Fibroblast of gingiva (primary cell): ENCODE data around the gene PSMA4.
"Not testable (repeated sequence)": the region's sequence is repeated elsewhere in the genome, so short reads cannot be mapped to it uniquely, and the experiment has no call there.

Experiments
- DNase-seq: peaks from one replicate; pipeline ENCODE4 v3.0.0-alpha.2; 2011; ENCODE audit warnings: low read depth

PSMA4 gene

GRCh38 chr15:78540141-78540870 is at the start of gene PSMA4:
PSMA4 (plus strand) TSS chr15:78540444; CDS start chr15:78541928, 1,484 bp downstream.
- peak; percentile 80 for DNase-seq

- DNase-seq = no peak
Observed at GRCh38 chr15:78492872-78493271, 47.4 kb upstream of the PSMA4 start.

- DNase-seq = no peak
Observed at GRCh38 chr15:78501857-78502256, 38.4 kb upstream of the PSMA4 start.

DNA sequence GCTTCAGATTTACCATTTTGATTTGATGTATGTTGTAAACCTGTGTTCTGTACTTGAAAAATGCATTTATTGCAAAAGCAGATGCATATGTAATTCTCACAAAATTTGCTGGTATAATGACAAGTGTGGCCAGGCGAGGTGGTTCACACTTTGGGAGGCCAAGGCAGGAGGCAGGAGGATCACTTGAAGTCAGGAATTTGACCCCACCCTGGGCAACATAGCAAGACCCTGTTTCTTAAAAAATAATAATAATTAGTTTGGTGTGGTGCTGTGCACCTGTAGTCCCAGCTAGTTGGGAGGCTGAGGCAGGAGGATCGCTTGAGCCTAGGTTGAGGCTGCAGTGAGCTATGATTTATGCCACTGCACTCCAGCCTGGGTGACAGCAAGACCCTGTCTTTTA is 37.6 kb upstream of the PSMA4 start:
- no peak for DNase-seq

- peak; percentile 93 for DNase-seq
Observed at GRCh38 chr15:78506971-78507830, 33.0 kb upstream of the PSMA4 start, which contains the start of gene HYKK. HYKK (plus strand) TSS chr15:78507577; CDS start chr15:78513089, 5,512 bp downstream.

DNA sequence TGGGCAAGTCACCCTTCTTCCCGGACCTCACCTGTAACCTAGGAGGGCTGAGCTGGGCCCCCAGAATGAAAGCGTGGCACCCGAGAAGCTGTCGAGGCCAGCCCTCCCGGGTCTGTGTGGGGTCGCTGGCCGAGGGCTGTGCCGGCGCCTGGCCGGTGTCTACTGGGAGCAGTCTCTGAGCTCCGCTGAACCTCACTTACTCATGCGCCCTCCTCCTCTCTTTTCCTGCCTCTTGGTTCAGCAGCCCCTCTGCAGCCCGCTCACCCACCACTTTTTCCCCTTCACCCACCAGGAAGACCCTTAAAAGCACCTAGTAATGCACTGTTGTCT is 32.4 kb upstream of the PSMA4 start:
- DNase-seq = no peak

- no peak for DNase-seq
Observed at GRCh38 chr15:78508272-78508671, 32.0 kb upstream of the PSMA4 start.

GRCh38 chr15:78509726-78510312 is 30.4 kb upstream of the PSMA4 start:
- DNase-seq = no peak

GRCh38 chr15:78520035-78520434 is 20.2 kb upstream of the PSMA4 start:
- DNase-seq = not testable (repeated sequence)

DNA sequence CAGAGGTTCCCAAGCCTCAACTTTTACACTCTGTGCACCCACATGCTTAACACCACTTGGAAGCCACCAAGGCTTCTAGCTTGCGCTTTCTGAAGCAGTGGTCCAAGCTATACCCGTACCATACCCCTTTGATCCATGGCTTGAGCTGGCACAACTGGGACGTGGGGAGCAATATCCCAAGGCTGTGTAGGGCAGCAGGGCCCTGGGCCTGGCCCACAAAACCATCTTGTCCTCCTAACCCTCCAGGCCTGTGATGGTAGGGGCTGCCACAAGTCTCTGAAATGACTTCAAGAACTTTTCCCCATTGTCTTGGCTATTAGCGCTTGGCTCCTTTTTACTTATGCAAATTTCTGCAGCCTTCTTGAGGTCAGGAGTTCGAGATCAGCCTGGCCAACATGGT is 16.0 kb upstream of the PSMA4 start:
- DNase-seq = no peak

DNA sequence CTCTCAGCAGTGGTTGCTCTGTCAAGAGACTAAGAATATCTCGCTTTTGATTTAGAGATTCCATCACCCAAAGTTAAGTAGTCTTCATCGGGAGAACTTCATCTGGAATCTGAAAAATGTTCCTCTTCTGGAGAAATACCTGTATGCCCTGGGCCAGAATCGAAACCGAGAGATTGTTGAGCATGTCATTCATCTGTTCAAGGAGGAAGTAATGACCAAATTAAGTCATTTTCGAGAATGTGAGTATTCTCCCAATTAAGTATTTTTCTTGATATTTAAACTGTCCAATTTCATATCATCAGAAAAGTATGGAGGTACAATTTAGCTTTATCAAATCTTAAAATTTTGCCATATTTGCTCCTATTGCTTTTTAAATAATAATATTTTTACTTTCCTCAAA is 12.9 kb upstream of the PSMA4 start:
- DNase-seq = no peak

DNA sequence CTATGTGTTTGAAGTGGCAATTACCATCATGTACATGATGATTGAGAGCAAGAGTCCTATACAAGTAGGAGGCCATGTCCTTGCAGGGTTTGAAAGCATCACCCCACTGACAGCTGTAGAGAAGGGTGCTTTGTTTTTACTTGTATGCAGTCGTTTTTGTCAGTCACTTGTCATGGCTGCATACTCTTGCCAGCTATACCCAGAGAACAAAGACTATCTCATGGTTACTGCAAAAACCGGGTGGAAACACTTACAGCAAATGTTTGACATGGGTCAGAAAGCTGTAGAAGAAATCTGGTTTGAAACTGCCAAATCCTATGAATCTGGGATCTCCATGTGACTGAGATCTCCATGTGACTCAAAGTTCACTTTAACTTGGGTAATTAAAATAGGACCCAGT is 6.9 kb upstream of the PSMA4 start:
- no peak for DNase-seq

- no peak for DNase-seq
Observed at GRCh38 chr15:78536134-78536533, 4.1 kb upstream of the PSMA4 start.

GRCh38 chr15:78537266-78537905 is 2.9 kb upstream of the PSMA4 start:
- DNase-seq = peak; percentile 56

- no peak for DNase-seq
Observed at GRCh38 chr15:78538358-78538757, 1.9 kb upstream of the PSMA4 start.

GRCh38 chr15:78539464-78540140 is 642 bp upstream of the PSMA4 start:
- not testable (repeated sequence) for DNase-seq

DNA sequence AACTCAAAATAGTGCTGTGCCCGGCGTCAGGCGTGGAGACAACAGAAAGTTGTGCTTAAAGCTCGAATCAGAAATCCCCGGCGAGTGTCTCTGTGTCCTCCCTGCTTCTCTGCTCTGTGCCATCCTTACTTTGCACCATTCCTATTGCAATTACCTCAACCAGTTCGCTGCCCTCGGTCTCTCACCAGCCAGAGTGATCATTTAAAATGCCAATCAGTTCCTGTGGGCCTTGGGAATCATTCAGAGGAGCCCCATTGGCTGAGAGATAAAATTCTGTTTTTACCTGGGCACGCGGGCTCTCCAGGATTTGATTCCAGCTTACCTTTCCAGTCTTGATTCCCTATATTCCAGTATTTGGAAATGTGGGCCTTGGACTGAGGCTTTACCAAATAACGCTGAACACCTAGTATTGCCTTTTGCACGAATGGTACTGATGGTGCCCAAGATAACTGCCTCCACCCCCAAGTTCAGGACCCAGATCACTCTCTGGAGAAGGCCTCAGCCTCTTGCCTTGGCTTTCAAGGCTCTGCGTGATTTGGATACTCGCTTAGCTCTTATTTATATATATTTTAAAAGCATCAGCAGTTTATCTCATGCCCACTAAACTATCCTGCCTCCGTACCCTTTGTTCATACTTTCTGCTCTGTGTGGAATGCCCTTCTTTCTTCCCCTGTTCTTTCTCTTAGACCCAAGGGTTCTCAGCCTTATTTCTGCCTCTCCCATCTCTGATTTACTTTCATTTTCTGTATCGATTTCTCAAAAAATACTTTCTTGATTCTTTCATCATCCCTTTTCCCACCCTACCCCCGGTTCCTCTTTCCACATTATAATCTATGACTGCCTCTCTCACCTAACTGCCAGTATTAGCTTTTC is 863 bp downstream of the PSMA4 start:
- DNase-seq = no peak

GRCh38 chr15:78541744-78542034 is 1.4 kb downstream of the PSMA4 start:
- DNase-seq = no peak

DNA sequence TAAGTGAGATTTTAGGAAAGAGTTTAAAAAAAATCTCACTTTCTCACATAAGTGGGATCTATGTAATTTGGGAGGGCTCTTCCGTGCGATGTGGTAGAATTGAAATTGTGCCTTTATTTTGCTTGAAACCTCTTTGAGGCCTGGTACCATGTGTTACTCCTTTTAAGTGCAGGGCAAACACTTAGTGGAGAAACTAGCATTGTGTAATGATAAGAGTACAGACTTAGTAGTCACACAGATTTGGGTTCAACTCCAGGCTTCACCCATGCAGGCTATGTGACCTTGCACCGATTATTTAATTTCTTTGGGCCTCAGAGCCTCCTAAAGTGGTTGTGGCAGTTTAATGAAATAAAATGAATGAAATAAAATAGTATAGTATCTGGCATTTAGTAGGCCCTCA is 2.4 kb downstream of the PSMA4 start:
- DNase-seq = no peak

- DNase-seq = no peak
Observed at GRCh38 chr15:78550194-78550593, 9.9 kb downstream of the PSMA4 start.

- no peak for DNase-seq
Observed at GRCh38 chr15:78550815-78551214, 10.6 kb downstream of the PSMA4 start.
